ENCODE results near the gene GUSB.

Gene GUSB

DNA sequence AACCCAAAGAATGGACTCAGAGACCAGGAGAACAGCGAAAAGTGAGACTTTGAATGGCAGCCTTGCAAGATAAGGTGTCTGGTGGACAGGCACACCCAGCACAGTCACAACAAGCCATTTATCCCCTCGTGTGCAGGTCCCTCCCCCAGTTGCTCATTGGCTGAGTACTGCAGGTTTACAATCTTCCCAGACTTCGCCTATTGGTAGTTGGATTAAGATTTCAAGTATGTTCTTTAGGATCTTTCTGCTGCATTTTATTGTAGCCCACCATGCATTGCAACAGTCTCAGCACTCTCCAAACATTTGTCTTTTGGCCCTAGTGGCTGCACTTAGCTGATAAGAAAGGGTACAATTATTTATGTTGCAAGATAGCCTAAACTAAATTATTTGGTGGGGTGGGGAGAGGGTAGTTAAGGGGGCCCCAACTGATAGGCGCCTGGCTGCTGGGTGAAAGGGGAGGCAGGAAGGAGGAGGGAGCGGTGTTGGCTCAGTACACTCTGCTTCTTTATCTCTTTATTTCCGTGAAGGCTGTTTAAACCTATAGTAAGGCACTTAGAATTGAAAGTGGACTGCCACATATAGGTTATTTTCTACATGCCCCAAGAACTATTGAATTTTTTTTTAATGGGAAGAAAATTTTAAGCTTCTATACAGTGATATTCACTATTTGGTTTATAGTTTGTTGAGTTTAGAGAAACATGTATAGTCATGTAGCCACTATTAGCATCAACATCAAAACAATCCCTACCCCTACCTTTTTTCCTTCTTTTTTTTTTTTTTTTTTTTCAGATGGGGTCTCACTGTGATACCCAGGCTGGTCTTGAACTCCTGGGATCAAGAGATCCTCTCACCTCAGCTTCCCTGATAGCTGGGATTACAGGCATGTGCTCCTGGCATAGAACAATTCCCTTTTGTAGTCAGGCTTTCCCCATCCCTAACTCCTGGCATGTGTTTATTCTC is 54.2 kb downstream of the GUSB start:
- no peak for DNase-seq (ENCODE audit: low read depth)

GRCh38 chr7:65926588-65926987 is 55.4 kb downstream of the GUSB start:
- DNase-seq (ENCODE audit: low read depth) = no peak

DNA sequence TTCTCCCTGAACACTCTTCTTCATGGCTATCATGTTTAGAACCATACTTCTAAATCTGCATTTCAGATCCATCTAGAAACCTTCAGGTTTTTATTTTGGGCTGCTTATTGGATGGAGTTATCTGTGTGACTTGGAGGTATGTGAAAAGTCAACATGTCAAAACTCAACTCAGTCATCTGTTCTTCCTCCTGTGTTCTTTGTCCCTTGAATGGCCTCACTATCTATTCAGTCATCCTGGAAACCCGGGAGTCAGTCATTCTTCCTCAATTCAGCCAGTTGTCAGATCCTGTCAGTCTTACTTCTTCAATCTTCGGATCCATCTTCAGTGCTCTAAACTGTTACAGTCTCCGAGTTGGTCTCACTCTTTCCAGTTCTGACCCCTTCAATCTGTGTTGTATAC is 57.0 kb downstream of the GUSB start:
- no peak for DNase-seq (ENCODE audit: low read depth)

DNA sequence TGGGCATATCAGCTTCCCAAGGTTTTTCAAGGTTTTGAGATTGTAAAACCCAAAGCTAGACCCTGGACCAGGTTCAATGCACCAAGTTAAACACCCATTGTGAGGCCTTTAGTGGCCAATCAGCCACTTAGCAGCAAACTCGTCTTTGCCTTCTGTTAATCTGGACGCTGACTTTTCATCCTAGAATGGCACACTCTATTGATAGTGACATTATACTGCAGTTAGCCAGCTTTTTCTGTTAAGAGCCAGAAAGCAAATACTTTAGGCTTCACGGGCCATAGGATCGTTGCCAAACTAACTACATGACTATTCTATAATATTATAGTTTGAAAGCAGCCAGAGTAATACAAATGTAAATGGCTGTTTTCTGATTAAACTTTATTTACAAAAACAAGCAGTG is 57.8 kb downstream of the GUSB start:
- DNase-seq (ENCODE audit: low read depth) = no peak

DNA sequence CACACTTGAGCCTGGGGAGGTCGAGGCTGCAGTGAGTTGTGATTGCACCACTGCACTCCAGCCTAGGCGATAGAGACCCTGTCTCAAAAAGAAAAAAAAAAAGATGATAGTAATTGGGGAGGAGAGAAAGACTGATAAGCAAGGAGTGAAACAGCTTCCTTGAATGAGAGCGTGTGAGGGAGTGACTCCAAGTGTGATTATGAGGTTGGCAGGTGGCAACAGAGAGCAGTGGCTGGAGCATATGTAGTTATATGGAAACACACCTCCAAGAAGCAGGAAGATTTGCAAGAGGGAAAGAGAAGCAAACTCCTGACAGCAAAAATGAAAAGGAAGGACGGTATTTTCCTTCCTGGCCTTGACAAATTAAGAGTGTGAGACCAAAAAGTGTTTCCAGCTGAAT is 58.7 kb downstream of the GUSB start:
- DNase-seq (ENCODE audit: low read depth) = no peak

GRCh38 chr7:65915921-65916657 is 65.9 kb downstream of the GUSB start:
- DNase-seq (ENCODE audit: low read depth) = no peak

- no peak for DNase-seq (ENCODE audit: low read depth)
Observed at GRCh38 chr7:65912237-65912636, 69.8 kb downstream of the GUSB start.

Measured in amniotic epithelial cell (primary cell).